Left colon (tissue), 2 donors: ENCODE results near the gene XAGE2. TPM values are rescaled to one million over a fixed set of nuclear protein-coding genes. Genes with fewer than 3 reads are reported as not detected.
"Not testable (repeated sequence)": the region's sequence is repeated elsewhere in the genome, so short reads cannot be mapped to it uniquely, and the experiment has no call there.

Experiments used
- ATAC-seq: fragments of 200-7000 bp; cut with Tn5 transposase; one replicate; pipeline ENCODE4 v1.9.1; 2020; ENCODE audit warnings: mild to moderate bottlenecking, moderate library complexity
- DNase-seq, 2 donors: peaks; one replicate each; pipeline ENCODE4 v3.0.0-alpha.2; 2020
- intact Hi-C, 2 donors: fragments of 100-400 bp; cut with DNase I in 1 of 2; cut with micrococcal nuclease in 1 of 2; formaldehyde crosslinking; loops; one replicate each; pipeline versions ENCODE4 v1.11.2 to v1.14.0; 2022; cut with DNase I, micrococcal nuclease
- long read RNA-seq: library from polyadenylated mRNA; unstranded; transcript quantifications from one replicate; pipeline ENCODE4 v2.0.0, GENCODE V29; 2021
- total RNA-seq, 2 donors: library from RNA; stranded (reverse); fragmentation: NEBNext Ultra II Directional; extraction: Animal tissue kit (Norgen Biotek cat#: 25700); gene quantifications; one replicate each; pipeline ENCODE4 v1.2.1, GENCODE V29; 2021
- donor health status: DM: no; HTN: no; CAD: no.
- donor health status: DM: yes; HTN: yes; CAD: no.

XAGE2 gene, protein sequence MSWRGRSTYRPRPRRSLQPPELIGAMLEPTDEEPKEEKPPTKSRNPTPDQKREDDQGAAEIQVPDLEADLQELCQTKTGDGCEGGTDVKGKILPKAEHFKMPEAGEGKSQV
- total RNA-seq: not detected
- long read RNA-seq: 0 reads

GRCh38 chrX:52368368-52369055, at the start of gene XAGE2:
TSS of gene XAGE2 (plus strand) at chrX:52369021. CDS start at chrX:52370015, 994 bp downstream.
- ATAC-seq (no peak), DNase-seq (no peak)
- intact Hi-C loops: no loop called here

DNA sequence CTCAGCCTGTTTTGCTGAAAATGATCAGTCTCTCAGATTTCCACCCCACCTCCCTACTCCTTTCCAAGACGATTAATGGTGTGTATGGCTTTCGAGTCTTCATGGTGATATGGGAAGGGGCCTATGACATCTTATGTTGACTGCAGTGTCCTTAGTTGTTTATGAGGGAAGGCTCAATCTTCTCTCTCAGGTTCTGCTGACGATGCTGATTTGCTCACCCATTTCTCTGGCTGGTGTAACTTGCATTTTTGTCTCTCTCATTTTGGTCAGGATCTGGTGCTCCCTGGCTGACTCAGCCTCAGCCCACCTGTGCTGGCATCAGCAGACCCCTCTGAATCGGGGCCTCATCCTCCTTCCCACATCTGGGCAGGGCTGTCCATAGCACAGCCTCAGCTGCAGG, 31.4 kb upstream of the XAGE2 start:
- intact Hi-C loops: no loop called here
- DNase-seq: no peak
- no peak for ATAC-seq

DNA sequence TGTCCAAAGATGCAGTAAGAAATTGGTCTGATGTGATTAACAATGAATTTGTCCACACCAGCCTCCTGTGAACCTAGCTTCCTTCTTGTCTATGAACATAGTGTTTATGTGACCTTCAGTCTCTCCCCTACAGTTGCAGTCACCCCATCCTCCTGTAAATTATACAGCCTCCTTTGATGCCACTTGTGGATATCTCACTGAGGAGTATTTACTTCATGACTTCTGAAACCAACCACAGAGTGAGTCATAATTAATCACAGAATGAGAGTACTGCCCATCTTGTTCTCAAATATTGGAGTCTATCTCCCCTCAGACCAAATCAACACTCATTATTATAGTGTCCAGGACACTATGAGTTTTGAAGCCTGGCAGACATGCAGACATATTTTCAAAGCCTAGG, 27.3 kb upstream of the XAGE2 start:
- DNase-seq (no peak), ATAC-seq (no peak)
- intact Hi-C loops: no loop called here

DNA sequence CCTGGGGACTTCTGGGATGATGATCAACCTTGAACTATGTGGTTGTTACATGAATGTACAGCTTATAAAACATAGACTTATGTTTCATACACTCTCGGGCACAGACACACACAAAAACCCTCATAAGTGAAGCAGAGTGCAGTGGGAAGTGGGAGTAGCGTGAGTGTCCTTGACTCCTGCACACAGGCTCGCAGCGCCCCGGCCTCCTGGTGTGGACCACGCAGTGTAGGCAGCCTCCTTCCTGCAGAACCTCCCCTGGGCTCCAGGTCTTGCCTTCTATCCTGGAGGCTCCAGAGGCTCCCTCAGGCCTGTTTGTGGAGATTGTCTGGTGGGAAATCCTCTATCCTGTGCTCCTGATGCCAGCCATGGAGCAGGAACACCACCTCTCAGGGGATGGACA, 25.7 kb upstream of the XAGE2 start:
- DNase-seq, ATAC-seq, intact Hi-C loops: not testable (repeated sequence)

DNA sequence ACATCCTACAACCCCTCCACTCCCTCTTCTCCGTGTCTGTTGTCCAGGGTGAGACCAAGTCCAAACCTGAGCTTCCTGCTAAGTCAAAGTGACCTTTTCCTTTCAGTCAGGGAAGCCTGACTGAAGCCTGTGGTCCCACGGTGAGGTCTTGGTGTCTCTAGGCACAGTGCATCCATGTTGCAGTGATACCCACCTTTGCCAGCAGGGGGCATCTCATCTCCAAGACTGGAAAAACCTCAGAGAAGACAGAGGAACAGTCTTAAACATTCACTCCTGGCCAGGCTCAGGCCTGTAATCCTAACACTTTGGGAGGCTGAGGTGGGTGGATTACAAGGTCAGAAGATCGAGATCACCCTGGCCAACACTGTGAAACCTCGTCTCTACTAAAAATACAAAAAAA, 23.4 kb upstream of the XAGE2 start:
- intact Hi-C loops: not testable (repeated sequence)
- DNase-seq: peak in 1 of 2 donors; percentile 68
- ATAC-seq: peak; percentile 63

GRCh38 chrX:52346174-52347165, 22.4 kb upstream of the XAGE2 start:
- DNase-seq (no peak), ATAC-seq (no peak)
- intact Hi-C loops: no loop called here

DNA sequence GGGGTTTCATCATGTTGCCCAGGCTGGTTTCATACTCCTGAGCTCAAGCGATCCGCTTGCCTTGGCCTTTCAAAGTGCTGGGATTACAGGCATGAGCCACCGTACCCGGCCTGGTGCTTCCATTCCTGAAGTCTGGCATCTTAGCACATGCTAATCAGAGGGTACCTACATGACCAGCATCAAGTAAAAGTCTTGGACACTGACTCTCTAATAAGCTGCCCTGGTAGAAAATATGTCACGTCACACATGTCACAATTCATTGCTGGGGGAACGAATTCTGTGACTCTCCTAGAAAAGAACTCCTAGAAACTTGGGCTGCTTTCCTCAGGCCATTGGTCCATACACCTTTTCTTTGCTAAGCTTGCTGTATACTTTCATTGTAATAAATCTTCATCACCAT, 19.1 kb upstream of the XAGE2 start:
- DNase-seq (no peak), ATAC-seq (no peak)
- intact Hi-C loops: no loop called here

- ATAC-seq (no peak), DNase-seq (no peak)
- intact Hi-C loops: no loop called here
Measured at GRCh38 chrX:52352551-52352950, 16.3 kb upstream of the XAGE2 start.

- ATAC-seq (no peak), DNase-seq (no peak)
- intact Hi-C loops: no loop called here
Measured at GRCh38 chrX:52353838-52354237, 15.0 kb upstream of the XAGE2 start.

DNA sequence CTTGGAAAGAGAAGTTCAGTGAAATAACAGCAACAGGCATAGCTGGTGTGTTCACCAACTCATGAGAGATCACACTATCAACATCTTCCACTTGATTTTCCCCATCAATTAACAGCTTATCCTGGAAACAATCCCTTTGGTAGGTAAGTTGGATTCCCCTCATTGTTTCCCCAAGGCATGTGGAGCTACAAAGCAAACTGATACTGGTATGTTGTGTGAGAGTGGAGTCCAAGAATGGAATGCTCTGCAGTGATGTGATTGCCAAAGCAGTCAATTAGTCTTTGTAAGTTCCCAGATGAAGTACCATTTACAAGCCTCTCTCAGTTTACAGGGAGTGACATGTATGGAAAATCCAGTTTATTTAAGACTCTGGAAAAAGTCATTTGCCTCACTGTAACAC, 13.7 kb upstream of the XAGE2 start:
- DNase-seq (no peak), ATAC-seq (no peak)
- intact Hi-C loops: no loop called here

DNA sequence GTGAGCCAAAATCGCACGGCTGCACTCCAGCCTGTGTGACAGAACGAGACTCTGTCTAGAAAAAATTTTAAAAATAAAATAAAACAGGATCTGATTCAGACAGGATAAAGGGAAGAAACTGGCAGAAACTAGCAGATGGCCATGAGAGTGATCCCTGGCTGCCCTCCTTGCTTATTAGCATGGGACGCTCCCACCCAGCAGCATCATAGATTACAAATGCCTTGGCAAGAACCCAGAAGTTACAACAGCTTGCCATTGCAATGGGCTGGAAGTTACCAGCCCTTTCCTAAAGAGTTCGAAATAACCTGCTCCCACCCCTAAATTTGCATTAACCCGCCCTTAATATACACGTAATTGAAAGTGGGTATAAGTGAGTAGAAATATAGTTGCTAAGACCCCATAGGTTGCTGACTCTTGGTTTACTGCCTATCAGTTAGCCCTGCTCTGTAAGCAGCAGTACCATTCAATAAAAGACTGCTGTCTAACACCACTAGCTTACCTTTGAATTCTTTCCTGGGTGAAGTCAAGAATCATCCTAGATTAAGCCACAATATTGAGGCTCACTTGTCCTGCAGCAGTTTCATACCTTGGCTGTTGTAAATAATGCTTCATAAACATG, 9.1 kb upstream of the XAGE2 start:
- DNase-seq: no peak
- ATAC-seq: no peak
- intact Hi-C loops: no loop called here

DNA sequence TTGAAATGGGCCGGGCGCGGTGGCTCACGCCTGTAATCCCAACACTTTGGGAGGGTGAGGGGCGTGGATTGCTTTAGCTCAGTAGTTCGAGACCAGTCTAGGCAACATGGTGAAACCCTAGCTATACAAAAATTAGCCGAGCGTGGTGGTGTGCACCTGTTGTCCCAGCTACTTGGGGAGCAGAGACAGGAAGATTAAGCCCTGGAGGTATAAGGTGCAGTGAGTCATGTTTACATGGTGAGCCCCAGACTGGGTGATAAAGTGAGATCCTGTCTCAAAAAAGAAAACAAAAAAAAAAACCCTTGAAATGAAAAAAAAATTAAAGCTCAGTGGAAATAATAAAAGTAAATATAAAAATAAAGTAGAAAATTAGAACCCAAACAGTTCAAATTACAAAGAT, 6.9 kb upstream of the XAGE2 start:
- DNase-seq (no peak), ATAC-seq (no peak)
- intact Hi-C loops: no loop called here

DNA sequence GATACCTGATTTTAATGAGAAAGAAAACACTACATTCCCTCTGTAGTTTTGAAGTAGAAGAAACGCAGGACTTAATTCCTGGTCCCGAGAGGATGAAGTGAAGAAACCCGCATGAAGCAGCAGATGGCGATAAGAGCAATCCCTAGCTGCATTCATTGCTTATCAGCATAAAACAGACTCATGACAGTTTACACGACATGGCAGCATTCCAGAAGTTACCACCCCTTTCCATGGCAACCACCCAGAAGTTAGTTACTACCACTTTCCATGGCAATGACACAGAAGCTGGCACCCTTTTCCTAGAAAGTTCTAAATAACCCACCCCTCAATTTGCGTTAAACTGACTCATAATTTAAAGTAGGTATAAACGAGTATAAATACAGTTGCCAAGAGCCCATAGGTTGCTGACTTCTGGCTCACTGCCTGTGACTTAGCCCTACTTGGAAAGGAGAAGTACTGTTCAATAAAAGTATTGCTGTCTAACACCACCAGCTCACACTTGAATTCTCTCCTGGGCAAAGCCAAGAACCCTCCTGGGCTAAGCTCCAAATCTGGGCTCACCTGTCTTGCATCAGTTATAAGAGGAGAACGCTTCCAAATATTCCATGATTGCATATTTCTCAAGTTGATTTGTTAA, 5.5 kb upstream of the XAGE2 start:
- peak; percentile 61 for ATAC-seq
- no peak for DNase-seq
- intact Hi-C loops: no loop called here

- intact Hi-C loops: no loop called here
Measured at GRCh38 chrX:52378870-52379269, 10.0 kb downstream of the XAGE2 start.

GRCh38 chrX:52380993-52381392, 12.2 kb downstream of the XAGE2 start:
- DNase-seq (no peak), ATAC-seq (no peak)
- intact Hi-C loops: no loop called here

More at GRCh38 chrX:52378870-52379269, 10.0 kb downstream of the XAGE2 start:
- DNase-seq (no peak), ATAC-seq (no peak)

DNA sequence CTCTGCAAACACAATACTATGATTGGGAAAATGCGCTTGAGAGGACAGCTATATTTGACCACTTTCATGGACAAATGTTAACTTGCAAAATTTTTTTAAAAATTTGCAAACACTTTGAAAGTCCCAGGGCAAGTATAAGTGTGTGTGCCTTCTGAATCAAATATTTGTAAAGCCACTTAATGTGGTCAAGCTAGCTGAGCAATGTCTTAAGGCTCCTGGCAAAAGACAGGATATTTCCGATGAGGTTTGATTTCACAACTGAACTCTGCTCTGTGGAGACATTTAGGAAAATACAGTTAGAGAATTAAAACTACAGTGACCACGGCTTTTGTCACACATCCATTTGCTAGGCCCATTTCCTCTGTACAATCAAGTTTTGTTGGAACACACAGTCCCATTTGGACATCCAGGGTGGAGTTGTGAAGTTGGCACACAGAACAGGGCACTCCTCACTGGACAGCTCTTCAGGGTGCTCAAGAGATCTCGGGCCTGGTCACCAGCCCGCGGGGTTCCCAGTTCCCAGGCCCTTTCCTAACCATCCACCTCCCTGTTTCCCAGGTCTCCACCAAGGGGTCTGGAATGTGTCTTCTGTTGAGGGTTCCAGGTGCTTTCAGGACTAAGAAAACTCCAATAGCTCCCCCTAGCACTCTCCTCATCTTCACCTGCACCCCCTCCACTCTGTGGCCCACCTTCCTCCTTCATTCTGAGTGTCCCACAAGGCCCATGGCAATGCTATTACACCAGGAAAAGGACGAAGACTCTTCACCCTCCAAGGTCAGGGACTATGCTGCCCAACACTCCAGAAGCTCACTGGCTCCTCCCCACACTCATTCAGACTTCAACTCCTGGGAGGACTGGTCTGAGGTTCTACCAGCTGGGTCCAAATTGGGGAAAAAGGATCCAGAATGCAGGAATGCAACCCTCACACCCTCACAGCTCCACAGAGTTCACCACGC, 41.9 kb downstream of the XAGE2 start:
- no peak for ATAC-seq
- no peak for DNase-seq

GRCh38 chrX:52415304-52415703, 46.5 kb downstream of the XAGE2 start:
- DNase-seq (no peak), ATAC-seq (no peak)
- intact Hi-C loops: no loop called here

More for the DNA sequence above, 41.9 kb downstream of the XAGE2 start:
- intact Hi-C loops: no loop called here

- intact Hi-C loops: no loop called here
- no peak for ATAC-seq
- DNase-seq: no peak
Measured at GRCh38 chrX:52416816-52417215, 48.0 kb downstream of the XAGE2 start.
